Right cardiac atrium (tissue), 5 donors: ENCODE results near the gene RBM23. TPM values are rescaled to one million over a fixed set of nuclear protein-coding genes. Genes with fewer than 3 reads are reported as not detected.

Experiments used
- ATAC-seq, 2 donors: fragments of 200-7000 bp; cut with Tn5 transposase; one replicate each; pipeline versions ENCODE4 v1.8.0 to v1.9.1; 2020; ENCODE audit warnings: moderate library complexity in 2 of 2, mild to moderate bottlenecking in 1 of 2
- DNase-seq, 3 donors: peaks; one replicate each; pipeline ENCODE4 v3.0.0-alpha.2; 2020
- H3K27ac ChIP-seq: one replicate; pipeline ENCODE4 v1.5.1; 2013; ENCODE audit warnings: mild to moderate bottlenecking, low read length, control low read depth, moderate library complexity
- H3K27me3 ChIP-seq: one replicate; pipeline ENCODE4 v1.6.1; 2013; ENCODE audit not compliant: control insufficient read depth, insufficient read depth
- H3K4me1 ChIP-seq: one replicate; pipeline ENCODE4 v1.6.1; 2013; ENCODE audit warnings: low read length; ENCODE audit not compliant: control insufficient read depth, insufficient read depth
- H3K4me3 ChIP-seq: one replicate; pipeline ENCODE4 v1.5.1; 2013; ENCODE audit warnings: low read length, control low read depth
- H3K9me3 ChIP-seq: one replicate; pipeline ENCODE4 v1.6.1; 2013; ENCODE audit warnings: low read length; ENCODE audit not compliant: control insufficient read depth
- WGBS: extraction: QIAGEN DNeasy Blood & Tissue Kit; methylation state at CpG from one replicate; pipeline ENCODE4 v1.1.7; 2013; 5-methylcytosine and 5-hydroxymethylcytosine counted together
- intact Hi-C, 4 donors: fragments of 100-400 bp; cut with DNase I; formaldehyde crosslinking; loops; one replicate each; pipeline versions ENCODE4 v1.11.0 to v1.14.0; 2022 to 2023
- polyA plus RNA-seq: library from polyadenylated mRNA; stranded (reverse); fragments of 200-250 nt; gene quantifications from one replicate; pipeline ENCODE4 v1.2.3, GENCODE V29; 2013
- total RNA-seq, 4 donors: library from RNA; stranded (reverse); fragmentation: NEBNext Ultra II Directional; extraction: Animal tissue kit (Norgen Biotek cat#: 25700); gene quantifications; one replicate each; pipeline ENCODE4 v1.2.1, GENCODE V29; 2021
- donor health status: healthy with polysubstance abuse.
- donor health status: DM: no; HTN: yes; CAD: no.
- donor health status: DM: no; HTN: no; CAD: no.
- donor health status: DM: no; HTN: yes; CAD: no; lungs with severe emphysema.
- donor health status: DM: yes; HTN: yes; CAD: no.

RBM23 gene
- total and polyA plus RNA-seq, 5 donors, result 26.0 to 66.3 (median 59.4) TPM

GRCh38 chr14:22885975-22886374 lies 33.0 kb downstream of the RBM23 start:
- DNase-seq, result no peak
- ATAC-seq, result no peak
- intact Hi-C loops, result no loop called here
- Histone ChIP-seq H3K9me3 (no peaks in the 10 kb centered on the region), H3K27me3 (no peaks in the 10 kb centered on the region), H3K4me1 (no peaks in the 10 kb centered on the region), H3K27ac (no peak overlapping the region), H3K4me3 (no peak overlapping the region)
- WGBS, result 90% methylated on average over 21 of the region's 21 CpGs

- no peak for DNase-seq
- WGBS, result 91% methylated on average over 11 of the region's 11 CpGs
- no peak overlapping the region for H3K4me3 ChIP-seq
- H3K27me3 ChIP-seq, result no peaks in the 10 kb centered on the region
- no peaks in the 10 kb centered on the region for H3K9me3 ChIP-seq
- ATAC-seq, result no peak
- intact Hi-C loops, result no loop called here
- H3K4me1 ChIP-seq, result no peaks in the 10 kb centered on the region
- H3K27ac ChIP-seq, result no peak overlapping the region
These were observed 34.0 kb downstream of the RBM23 start for GRCh38 chr14:22884738-22885523.

GRCh38 chr14:22884076-22884737 lies 34.7 kb downstream of the RBM23 start:
- no peaks in the 10 kb centered on the region for H3K4me1 ChIP-seq
- H3K4me3 ChIP-seq, result no peak overlapping the region
- DNase-seq, result no peak
- WGBS, result 87% methylated on average over 7 of the region's 7 CpGs
- H3K27me3 ChIP-seq, result no peaks in the 10 kb centered on the region
- intact Hi-C loops, result no loop called here
- no peak overlapping the region for H3K27ac ChIP-seq
- no peak for ATAC-seq
- no peaks in the 10 kb centered on the region for H3K9me3 ChIP-seq

GRCh38 chr14:22883173-22883976 lies 35.6 kb downstream of the RBM23 start, which contains the start of gene REM2:
Gene REM2 (plus strand): TSS chr14:22883222. CDS start chr14:22883288, 66 bp downstream.
- H3K4me3 ChIP-seq, result no peak within 1 kb of the TSS
- 30% methylated on average over 15 of the region's 15 CpGs for WGBS
- no peaks in the 10 kb centered on the region for H3K9me3 ChIP-seq
- no peaks in the 10 kb centered on the region for H3K4me1 ChIP-seq
- ATAC-seq, result no peak
- no peak within 1 kb of the TSS for H3K27ac ChIP-seq
- H3K27me3 ChIP-seq, result no peaks in the 10 kb centered on the region
- intact Hi-C loops, result no loop called here
- DNase-seq, result no peak

GRCh38 chr14:22882529-22883172 lies 36.3 kb downstream of the RBM23 start:
- Histone ChIP-seq H3K27ac (no peak overlapping the region), H3K4me3 (no peak overlapping the region), H3K27me3 (no peaks in the 10 kb centered on the region), H3K4me1 (no peaks in the 10 kb centered on the region), H3K9me3 (no peaks in the 10 kb centered on the region)
- intact Hi-C loops, result no loop called here
- WGBS, result 21% methylated on average over 6 of the region's 6 CpGs
- ATAC-seq, result no peak
- DNase-seq, result no peak

GRCh38 chr14:22882064-22882463 lies 36.9 kb downstream of the RBM23 start:
- no peak overlapping the region for H3K27ac ChIP-seq
- 31% methylated on average over 7 of the region's 7 CpGs for WGBS
- H3K4me1 ChIP-seq, result no peaks in the 10 kb centered on the region
- no peaks in the 10 kb centered on the region for H3K9me3 ChIP-seq
- no peak for ATAC-seq
- no peak for DNase-seq
- H3K4me3 ChIP-seq, result no peak overlapping the region
- intact Hi-C loops, result no loop called here
- H3K27me3 ChIP-seq, result no peaks in the 10 kb centered on the region

GRCh38 chr14:22878271-22879246 lies 40.4 kb downstream of the RBM23 start:
- ATAC-seq, result no peak
- intact Hi-C loops, result no loop called here
- 75% methylated on average over 8 of the region's 8 CpGs for WGBS

GRCh38 chr14:22877000-22877501 lies 41.9 kb downstream of the RBM23 start:
- no peak overlapping the region for H3K4me3 ChIP-seq
- no peaks in the 10 kb centered on the region for H3K9me3 ChIP-seq
- no peak for ATAC-seq
- intact Hi-C loops, result no loop called here
- no peak for DNase-seq
- peaks cover 3% of the 10 kb centered on the region for H3K4me1 ChIP-seq
- no peaks in the 10 kb centered on the region for H3K27me3 ChIP-seq
- H3K27ac ChIP-seq, result no peak overlapping the region
- WGBS, result 93% methylated on average over 22 of the region's 22 CpGs

More at GRCh38 chr14:22878271-22879246, 40.4 kb downstream of the RBM23 start:
- Histone ChIP-seq H3K9me3 (no peaks in the 10 kb centered on the region), H3K4me3 (no peak overlapping the region), H3K4me1 (no peaks in the 10 kb centered on the region), H3K27ac (no peak overlapping the region), H3K27me3 (no peaks in the 10 kb centered on the region)
- no peak for DNase-seq

- intact Hi-C loops, result no loop called here
- H3K27me3 ChIP-seq, result no peaks in the 10 kb centered on the region
- 95% methylated on average over 20 of the region's 20 CpGs for WGBS
- H3K4me1 ChIP-seq, result peaks cover 3% of the 10 kb centered on the region
- ATAC-seq, result no peak
- no peaks in the 10 kb centered on the region for H3K9me3 ChIP-seq
- H3K4me3 ChIP-seq, result no peak overlapping the region
- DNase-seq, result no peak
- no peak overlapping the region for H3K27ac ChIP-seq
These were observed 43.1 kb downstream of the RBM23 start for GRCh38 chr14:22875748-22876319.
